Kidney (tissue), 14 donors: ENCODE results near the gene KLHL25. TPM values are rescaled to one million over a fixed set of nuclear protein-coding genes. Genes with fewer than 3 reads are reported as not detected.

Experiments used
- DNase-seq, 5 donors: peaks; one replicate each; pipeline ENCODE4 v3.0.0-alpha.2; 2013 to 2020
- FAIRE-seq: peaks from 2 replicates; lab custom pipeline; 2012; peaks lifted over from hg19 to GRCh38; lab: Jason Lieb, UNC
- H3K27ac ChIP-seq, 2 donors: one replicate each; pipeline ENCODE4 v1.7.0; 2013; ENCODE audit warnings: low read depth in 2 of 2, low read length in 2 of 2, inconsistent platforms in 1 of 2
- H3K27me3 ChIP-seq: one replicate; pipeline ENCODE4 v1.7.1; 2013; ENCODE audit warnings: low read length, inconsistent platforms; ENCODE audit not compliant: control insufficient read depth, insufficient read depth
- H3K36me3 ChIP-seq, 3 donors: one replicate each; pipeline versions ENCODE4 v1.7.0 to v1.7.1; 2013; ENCODE audit warnings: low read length in 3 of 3, control low read depth in 1 of 3, inconsistent platforms in 1 of 3; ENCODE audit not compliant: insufficient read depth in 3 of 3, control insufficient read depth in 2 of 3
- H3K4me1 ChIP-seq, 3 donors: one replicate each; pipeline versions ENCODE4 v1.7.0 to v1.7.1; 2013; ENCODE audit warnings: low read length in 3 of 3, inconsistent platforms in 1 of 3, low read depth in 1 of 3; ENCODE audit not compliant: control insufficient read depth in 2 of 3, insufficient read depth in 2 of 3
- H3K4me3 ChIP-seq, 3 donors: one replicate each; pipeline versions ENCODE4 v1.7.0 to v1.8.1; 2013; ENCODE audit warnings: low read length in 3 of 3, control low read depth in 1 of 3, inconsistent platforms in 1 of 3
- H3K9ac ChIP-seq, 3 donors: one replicate each; pipeline versions ENCODE4 v1.7.0 to v1.7.1; 2013; ENCODE audit warnings: low read length in 3 of 3, control low read depth in 1 of 3, inconsistent platforms in 1 of 3
- H3K9me3 ChIP-seq, 3 donors: one replicate each; pipeline versions ENCODE4 v1.7.0 to v1.7.1; 2013; ENCODE audit warnings: low read length in 3 of 3, control low read depth in 1 of 3, inconsistent platforms in 1 of 3; ENCODE audit not compliant: control insufficient read depth in 2 of 3, insufficient read depth in 1 of 3
- CTCF ChIP-seq: IDR thresholded peaks from 3 replicates; pipeline ENCODE4 v1.5.1; 2012; ENCODE audit warnings: mild to moderate bottlenecking, moderate library complexity, borderline replicate concordance; ENCODE audit not compliant: insufficient read depth; ENCODE audit errors: extremely low read depth
- intact Hi-C: fragments of 100-400 bp; cut with DNase I; formaldehyde crosslinking; loops from one replicate; pipeline ENCODE4 v1.11.1; 2022
- polyA plus RNA-seq: library from polyadenylated mRNA; stranded (reverse); fragments of 350-450 nt; fragmentation: Illumina TruSeq; extraction: RNeasy Lipid Tissue Mini Kit (QIAGEN cat#74804); gene quantifications from one replicate; pipeline ENCODE4 v1.2.3, GENCODE V29; 2014; ENCODE audit warnings: low read depth, low replicate concordance; ENCODE audit not compliant: insufficient read depth
- total RNA-seq: library from RNA; stranded (reverse); fragmentation: NEBNext Ultra II Directional; extraction: Animal tissue kit (Norgen Biotek cat#: 25700); gene quantifications from one replicate; pipeline ENCODE4 v1.2.1, GENCODE V29; 2021
- donor health status: control.
- donor health status: control.
- donor health status: control.
- donor health status: control.
- donor health status: control.
- donor health status: DM: yes; HTN: yes; CAD: no.
- donor health status: Normal renal cell carcinoma (clear cell type).

The KLHL25 gene
- total and polyA plus RNA-seq, 2 donors from 2014 or later = 5.3 to 8.4 TPM

GRCh38 chr15:85781099-85781498 lies 13.6 kb downstream of the KLHL25 start:
- H3K27me3 ChIP-seq = no peaks in the 10 kb centered on the region
- no peak for DNase-seq
- no peak for FAIRE-seq
- H3K4me3 ChIP-seq = no peak overlapping the region
- peaks cover 0 to 23% (median 11%) of the 10 kb centered on the region in 3 donors for H3K4me1 ChIP-seq
- no peak for TF ChIP-seq CTCF
- H3K9me3 ChIP-seq = no peaks in the 10 kb centered on the region
- no peak overlapping the region for H3K27ac ChIP-seq
- intact Hi-C loops = no loop called here
- H3K36me3 ChIP-seq = no peaks in the 10 kb centered on the region
- H3K9ac ChIP-seq = no peak overlapping the region

GRCh38 chr15:85780225-85780985 lies 14.3 kb downstream of the KLHL25 start:
- no peak for DNase-seq
- TF ChIP-seq CTCF = no peak
- Histone ChIP-seq H3K27ac (no peak overlapping the region), H3K4me3 (no peak overlapping the region), H3K9ac (no peak overlapping the region), H3K4me1 (peaks cover 0 to 18% (median 7%) of the 10 kb centered on the region in 3 donors), H3K27me3 (no peaks in the 10 kb centered on the region), H3K36me3 (no peaks in the 10 kb centered on the region), H3K9me3 (no peaks in the 10 kb centered on the region)
- intact Hi-C loops = no loop called here
- no peak for FAIRE-seq

DNA sequence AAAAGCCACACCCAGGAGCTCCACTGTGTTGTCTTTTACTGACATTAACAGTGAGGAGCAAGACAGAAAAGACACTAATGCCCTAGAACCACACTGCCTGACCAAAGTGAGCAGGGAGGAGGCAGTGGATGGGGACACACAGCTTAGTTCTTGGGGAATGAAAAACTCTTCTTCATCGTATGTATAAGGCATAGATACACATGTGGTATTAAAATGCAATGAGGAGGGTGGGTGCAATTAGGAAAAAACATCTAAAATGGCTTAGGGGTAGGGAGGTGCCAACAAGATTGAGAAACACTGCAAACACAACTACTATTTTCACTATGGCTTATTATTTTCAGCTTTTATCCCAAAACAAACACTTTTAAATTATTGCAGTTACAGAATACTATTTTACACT lies 15.5 kb downstream of the KLHL25 start:
- Histone ChIP-seq H3K9me3 (no peaks in the 10 kb centered on the region), H3K4me3 (no peak overlapping the region), H3K27ac (no peak overlapping the region), H3K9ac (no peak overlapping the region), H3K4me1 (peaks cover 0 to 15% (median 0%) of the 10 kb centered on the region in 3 donors), H3K36me3 (no peaks in the 10 kb centered on the region), H3K27me3 (no peaks in the 10 kb centered on the region)
- DNase-seq (no peak), FAIRE-seq (no peak)
- no peak for TF ChIP-seq CTCF
- intact Hi-C loops = no loop called here
